Measurements from ENCODE around the gene FAM13A.
A peak's percentile ranks its signal among the peaks of the same experiment; 100 is the strongest.
"Not testable (repeated sequence)": the region's sequence is repeated elsewhere in the genome, so short reads cannot be mapped to it uniquely, and the experiment has no call there.

The FAM13A gene

DNA sequence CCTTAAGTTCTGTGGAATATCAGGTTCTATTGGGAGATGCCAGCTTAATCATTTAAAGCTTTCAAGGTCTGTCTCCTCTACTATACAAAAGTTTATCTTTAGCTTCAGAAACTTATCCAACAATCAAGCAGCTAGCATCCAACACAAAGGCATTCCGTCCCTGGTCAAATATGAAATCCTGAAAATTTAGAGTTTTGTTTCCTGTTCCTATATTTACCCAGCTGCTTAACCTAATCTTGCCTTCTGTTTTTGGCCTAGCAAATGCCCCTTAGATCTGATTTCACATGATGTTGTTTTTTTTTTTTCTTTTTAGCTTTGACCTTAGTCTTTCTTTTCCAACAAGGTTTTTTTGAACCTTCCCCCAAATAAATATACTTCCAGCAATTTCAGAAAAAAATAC lies 33.8 kb downstream of the FAM13A start:
- no peaks in the 10 kb centered on the region for H3K9me3 ChIP-seq (ENCODE audit: control insufficient read depth in 5 of 5, low read length in 5 of 5)
- peaks cover 0 to 15% (median 8%) of the 10 kb centered on the region in 5 donors for H3K4me1 ChIP-seq (ENCODE audit: control insufficient read depth in 5 of 5, insufficient read depth in 5 of 5, low read length in 5 of 5)
- H3K9ac ChIP-seq (ENCODE audit: low read length in 5 of 5): peak overlapping the region in 2 of 5 donors; percentile 0 to 52
- H3K36me3 ChIP-seq (ENCODE audit: control insufficient read depth in 5 of 5, insufficient read depth in 5 of 5, low read length in 5 of 5): peaks cover 0 to 5% (median 0%) of the 10 kb centered on the region in 5 donors
- H3K27me3 ChIP-seq (ENCODE audit: control insufficient read depth in 5 of 5, insufficient read depth in 4 of 5, low read length in 5 of 5): no peaks in the 10 kb centered on the region
- no peak overlapping the region for H3K4me3 ChIP-seq (ENCODE audit: low read depth in 1 of 5, low read length in 5 of 5)
- H3K27ac ChIP-seq (ENCODE audit: low read depth, low read length): peak overlapping the region; percentile 49

DNA sequence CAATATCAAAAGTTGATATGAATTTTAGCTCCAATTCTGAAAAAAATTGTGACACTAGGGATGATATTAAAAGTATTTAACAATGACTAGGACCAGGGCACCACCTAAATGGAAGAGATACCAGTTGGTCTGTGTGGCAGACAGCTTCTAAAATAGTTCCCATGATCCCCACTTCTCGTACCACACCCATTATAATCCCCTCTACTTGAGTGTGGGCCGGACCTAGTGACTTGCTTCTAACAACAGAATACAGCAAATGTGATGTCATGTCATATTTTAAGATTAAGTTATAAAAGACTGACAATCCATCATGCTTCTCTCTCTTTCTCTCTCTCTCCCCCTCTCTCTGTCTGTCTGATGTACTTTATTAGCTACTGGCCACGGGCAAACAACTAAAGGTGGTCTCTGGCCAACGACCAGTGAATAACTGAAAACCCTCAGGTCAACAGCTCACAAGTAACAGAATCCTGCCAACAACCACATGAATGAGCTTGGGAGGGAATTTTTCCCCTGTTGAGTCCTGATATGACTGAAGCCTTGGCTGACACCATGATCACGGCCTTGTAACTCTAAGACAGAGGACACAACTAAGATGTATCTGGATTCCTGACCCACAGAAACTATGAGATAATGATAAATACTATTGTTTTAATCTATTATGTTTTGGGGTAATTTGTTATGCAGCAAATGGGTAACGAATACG lies 34.4 kb downstream of the FAM13A start:
- H3K4me1 ChIP-seq (ENCODE audit: control insufficient read depth in 5 of 5, insufficient read depth in 5 of 5, low read length in 5 of 5): peaks cover 0 to 15% (median 8%) of the 10 kb centered on the region in 5 donors
- H3K27me3 ChIP-seq (ENCODE audit: control insufficient read depth in 5 of 5, insufficient read depth in 4 of 5, low read length in 5 of 5): no peaks in the 10 kb centered on the region
- H3K4me3 ChIP-seq (ENCODE audit: low read depth in 1 of 5, low read length in 5 of 5): no peak overlapping the region
- peak overlapping the region; percentile 49 for H3K27ac ChIP-seq (ENCODE audit: low read depth, low read length)
- H3K36me3 ChIP-seq (ENCODE audit: control insufficient read depth in 5 of 5, insufficient read depth in 5 of 5, low read length in 5 of 5): peaks cover 0 to 5% (median 0%) of the 10 kb centered on the region in 5 donors
- H3K9me3 ChIP-seq (ENCODE audit: control insufficient read depth in 5 of 5, low read length in 5 of 5): no peaks in the 10 kb centered on the region
- H3K9ac ChIP-seq (ENCODE audit: low read length in 5 of 5): no peak overlapping the region

DNA sequence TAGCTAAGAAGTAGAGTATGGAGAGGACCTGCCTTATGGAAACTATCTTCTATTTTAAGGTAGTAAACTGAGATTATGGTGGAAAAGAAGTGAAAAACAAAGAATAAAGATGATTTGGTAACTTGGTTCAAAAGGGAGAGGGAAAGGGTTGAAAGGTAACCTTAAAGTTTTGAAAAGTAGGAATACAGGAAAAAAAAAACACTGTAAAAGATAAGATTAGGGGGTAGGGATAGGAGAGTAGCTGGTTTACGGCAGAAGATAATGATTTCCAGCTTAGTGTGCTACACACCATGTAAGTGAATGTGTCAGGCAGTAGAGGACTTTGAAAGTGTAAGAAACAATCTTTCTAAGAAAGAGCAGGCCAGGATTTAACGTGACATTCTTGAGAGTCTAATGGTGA lies 35.3 kb downstream of the FAM13A start:
- Histone ChIP-seq H3K4me1 (ENCODE audit: control insufficient read depth in 5 of 5, insufficient read depth in 5 of 5, low read length in 5 of 5) (peaks cover 0 to 15% (median 8%) of the 10 kb centered on the region in 5 donors), H3K36me3 (ENCODE audit: control insufficient read depth in 5 of 5, insufficient read depth in 5 of 5, low read length in 5 of 5) (peaks cover 0 to 5% (median 0%) of the 10 kb centered on the region in 5 donors), H3K27me3 (ENCODE audit: control insufficient read depth in 5 of 5, insufficient read depth in 4 of 5, low read length in 5 of 5) (no peaks in the 10 kb centered on the region), H3K9ac (ENCODE audit: low read length in 5 of 5) (no peak overlapping the region), H3K27ac (ENCODE audit: low read depth, low read length) (no peak overlapping the region), H3K9me3 (ENCODE audit: control insufficient read depth in 5 of 5, low read length in 5 of 5) (no peaks in the 10 kb centered on the region), H3K4me3 (ENCODE audit: low read depth in 1 of 5, low read length in 5 of 5) (no peak overlapping the region)

DNA sequence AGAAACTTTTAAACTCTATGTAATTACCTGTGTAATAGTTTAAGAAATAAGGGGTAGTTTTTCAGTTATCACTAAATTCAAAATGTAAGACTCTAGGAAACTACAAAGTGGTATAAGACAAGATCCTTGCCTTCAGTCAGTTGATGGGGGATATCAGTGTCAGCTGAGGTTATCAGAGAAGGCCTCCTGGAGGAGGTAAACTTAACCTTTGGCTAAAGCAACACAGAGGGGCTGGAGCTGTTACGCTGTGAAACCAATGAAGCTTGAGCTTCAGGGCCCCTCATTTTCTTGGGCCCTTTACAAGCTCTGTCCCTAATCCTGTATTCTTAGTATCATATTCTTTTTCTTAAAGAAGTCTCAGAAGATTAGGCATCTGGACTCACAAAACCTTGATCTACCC lies 35.9 kb downstream of the FAM13A start:
- no peak overlapping the region for H3K27ac ChIP-seq (ENCODE audit: low read depth, low read length)
- no peaks in the 10 kb centered on the region for H3K27me3 ChIP-seq (ENCODE audit: control insufficient read depth in 5 of 5, insufficient read depth in 4 of 5, low read length in 5 of 5)
- no peak overlapping the region for H3K9ac ChIP-seq (ENCODE audit: low read length in 5 of 5)
- H3K4me1 ChIP-seq (ENCODE audit: control insufficient read depth in 5 of 5, insufficient read depth in 5 of 5, low read length in 5 of 5): peaks cover 0 to 15% (median 8%) of the 10 kb centered on the region in 5 donors
- no peaks in the 10 kb centered on the region for H3K9me3 ChIP-seq (ENCODE audit: control insufficient read depth in 5 of 5, low read length in 5 of 5)
- no peak overlapping the region for H3K4me3 ChIP-seq (ENCODE audit: low read depth in 1 of 5, low read length in 5 of 5)
- H3K36me3 ChIP-seq (ENCODE audit: control insufficient read depth in 5 of 5, insufficient read depth in 5 of 5, low read length in 5 of 5): peaks cover 0 to 5% (median 0%) of the 10 kb centered on the region in 5 donors

DNA sequence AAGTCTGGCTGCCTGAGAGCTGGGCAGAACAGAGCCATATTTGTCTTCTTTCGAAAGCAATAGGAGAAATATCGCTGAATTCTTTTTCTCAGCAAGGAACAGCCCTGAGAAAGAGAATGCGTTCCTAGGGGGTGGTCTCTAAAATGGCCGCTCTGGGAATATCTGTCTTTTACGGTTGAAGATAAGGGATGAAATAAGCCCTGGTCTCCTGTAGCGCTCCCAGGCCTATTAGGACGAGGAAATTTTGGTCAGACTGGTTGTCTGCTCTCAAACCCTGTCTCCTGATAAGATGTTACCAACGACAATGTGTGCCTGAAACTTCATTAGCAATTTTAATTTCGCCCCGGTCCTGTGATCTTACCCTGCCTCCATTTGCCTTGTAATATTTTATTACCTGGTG lies 42.1 kb downstream of the FAM13A start:
- not testable (repeated sequence) for H3K9ac ChIP-seq (ENCODE audit: low read length in 5 of 5); H3K27ac ChIP-seq (ENCODE audit: low read depth, low read length); H3K27me3 ChIP-seq (ENCODE audit: control insufficient read depth in 5 of 5, insufficient read depth in 4 of 5, low read length in 5 of 5); H3K4me3 ChIP-seq (ENCODE audit: low read depth in 1 of 5, low read length in 5 of 5); H3K36me3 ChIP-seq (ENCODE audit: control insufficient read depth in 5 of 5, insufficient read depth in 5 of 5, low read length in 5 of 5); H3K9me3 ChIP-seq (ENCODE audit: control insufficient read depth in 5 of 5, low read length in 5 of 5)
- H3K4me1 ChIP-seq (ENCODE audit: control insufficient read depth in 5 of 5, insufficient read depth in 5 of 5, low read length in 5 of 5): peaks cover 0 to 10% (median 0%) of the 10 kb centered on the region in 5 donors

DNA sequence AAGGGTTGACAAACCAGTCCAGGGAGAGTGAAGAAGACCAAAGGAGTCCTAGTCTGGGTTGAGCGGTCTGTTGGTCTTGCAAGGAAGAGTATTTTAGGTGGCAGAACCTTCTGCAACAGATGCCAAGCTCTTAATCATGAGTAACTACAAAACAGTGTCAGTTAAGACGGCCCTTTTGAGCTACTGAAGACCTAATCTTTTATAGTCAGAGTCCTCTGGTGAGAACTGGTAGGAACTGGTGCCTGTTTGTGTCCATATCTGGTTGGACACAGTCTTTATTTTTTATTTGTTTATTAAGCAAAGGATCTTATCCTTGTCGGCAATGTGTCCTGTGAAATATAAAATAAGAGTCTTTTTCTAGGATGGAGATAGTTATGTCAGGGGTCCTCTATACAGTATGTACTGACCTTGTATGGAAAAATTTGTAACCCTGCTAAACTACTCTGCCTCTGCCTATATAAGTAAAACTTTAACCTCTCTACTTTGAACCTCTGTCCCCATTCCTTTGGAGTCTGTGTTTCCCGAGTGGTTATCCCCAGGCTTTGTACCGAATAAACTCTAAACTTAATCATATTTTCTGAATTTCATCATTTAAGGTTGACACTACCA lies 47.1 kb downstream of the FAM13A start:
- peaks cover 0 to 7% (median 2%) of the 10 kb centered on the region in 5 donors for H3K9me3 ChIP-seq (ENCODE audit: control insufficient read depth in 5 of 5, low read length in 5 of 5)
- no peaks in the 10 kb centered on the region for H3K27me3 ChIP-seq (ENCODE audit: control insufficient read depth in 5 of 5, insufficient read depth in 4 of 5, low read length in 5 of 5)
- no peak overlapping the region for H3K27ac ChIP-seq (ENCODE audit: low read depth, low read length)

DNA sequence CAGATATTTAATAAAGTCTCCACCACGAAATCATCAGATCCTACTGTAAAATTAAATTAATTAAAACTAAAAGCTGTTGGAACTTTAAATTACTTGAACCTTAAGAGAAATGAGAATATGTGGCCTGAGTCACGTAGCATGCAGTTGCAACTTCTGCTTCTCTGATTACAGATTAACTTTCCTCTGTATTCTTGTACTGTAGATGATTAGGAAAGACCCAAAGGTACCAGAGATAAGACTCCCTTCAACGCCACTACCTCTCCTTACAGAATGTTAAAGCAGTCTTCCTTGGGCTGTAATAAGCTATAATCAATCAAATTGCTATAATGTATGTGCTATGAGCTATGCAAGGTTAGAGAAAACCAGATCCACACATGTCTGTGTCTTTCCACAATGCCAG lies 47.9 kb downstream of the FAM13A start:
- H3K27ac ChIP-seq (ENCODE audit: low read depth, low read length): no peak overlapping the region
- no peaks in the 10 kb centered on the region for H3K27me3 ChIP-seq (ENCODE audit: control insufficient read depth in 5 of 5, insufficient read depth in 4 of 5, low read length in 5 of 5)
- peaks cover 0 to 4% (median 0%) of the 10 kb centered on the region in 5 donors for H3K9me3 ChIP-seq (ENCODE audit: control insufficient read depth in 5 of 5, low read length in 5 of 5)
- peaks cover 0 to 16% (median 0%) of the 10 kb centered on the region in 5 donors for H3K4me1 ChIP-seq (ENCODE audit: control insufficient read depth in 5 of 5, insufficient read depth in 5 of 5, low read length in 5 of 5)
- H3K4me3 ChIP-seq (ENCODE audit: low read depth in 1 of 5, low read length in 5 of 5): no peak overlapping the region
- H3K36me3 ChIP-seq (ENCODE audit: control insufficient read depth in 5 of 5, insufficient read depth in 5 of 5, low read length in 5 of 5): no peaks in the 10 kb centered on the region
- H3K9ac ChIP-seq (ENCODE audit: low read length in 5 of 5): no peak overlapping the region

More for the DNA sequence above, 47.1 kb downstream of the FAM13A start:
- H3K4me3 ChIP-seq (ENCODE audit: low read depth in 1 of 5, low read length in 5 of 5): no peak overlapping the region
- no peaks in the 10 kb centered on the region for H3K36me3 ChIP-seq (ENCODE audit: control insufficient read depth in 5 of 5, insufficient read depth in 5 of 5, low read length in 5 of 5)
- H3K4me1 ChIP-seq (ENCODE audit: control insufficient read depth in 5 of 5, insufficient read depth in 5 of 5, low read length in 5 of 5): peaks cover 0 to 16% (median 0%) of the 10 kb centered on the region in 5 donors
- no peak overlapping the region for H3K9ac ChIP-seq (ENCODE audit: low read length in 5 of 5)

DNA sequence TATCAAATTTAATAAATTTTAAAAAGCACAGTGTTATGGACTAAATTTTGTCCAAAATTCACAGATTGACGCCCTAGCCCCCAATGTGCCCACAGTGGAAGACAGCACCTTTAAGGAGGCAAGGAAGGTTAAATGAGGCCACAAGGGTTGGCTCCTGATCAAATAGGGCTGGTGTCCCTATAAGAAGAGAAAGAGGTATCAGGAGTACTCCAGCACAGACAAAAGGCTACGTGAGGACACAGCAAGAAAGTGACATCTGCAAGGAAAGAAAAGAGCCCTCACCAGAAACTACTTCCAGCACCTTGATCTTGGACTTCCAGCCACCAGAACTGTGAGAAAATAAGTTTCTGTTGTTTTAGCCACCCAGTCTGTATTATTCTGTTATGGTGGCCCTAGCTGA lies 48.8 kb downstream of the FAM13A start:
- no peaks in the 10 kb centered on the region for H3K27me3 ChIP-seq (ENCODE audit: control insufficient read depth in 5 of 5, insufficient read depth in 4 of 5, low read length in 5 of 5)
- H3K9ac ChIP-seq (ENCODE audit: low read length in 5 of 5): no peak overlapping the region
- H3K36me3 ChIP-seq (ENCODE audit: control insufficient read depth in 5 of 5, insufficient read depth in 5 of 5, low read length in 5 of 5): no peaks in the 10 kb centered on the region
- H3K9me3 ChIP-seq (ENCODE audit: control insufficient read depth in 5 of 5, low read length in 5 of 5): peaks cover 0 to 4% (median 0%) of the 10 kb centered on the region in 5 donors
- H3K27ac ChIP-seq (ENCODE audit: low read depth, low read length): no peak overlapping the region
- H3K4me3 ChIP-seq (ENCODE audit: low read depth in 1 of 5, low read length in 5 of 5): no peak overlapping the region
- H3K4me1 ChIP-seq (ENCODE audit: control insufficient read depth in 5 of 5, insufficient read depth in 5 of 5, low read length in 5 of 5): peaks cover 0 to 16% (median 0%) of the 10 kb centered on the region in 5 donors

DNA sequence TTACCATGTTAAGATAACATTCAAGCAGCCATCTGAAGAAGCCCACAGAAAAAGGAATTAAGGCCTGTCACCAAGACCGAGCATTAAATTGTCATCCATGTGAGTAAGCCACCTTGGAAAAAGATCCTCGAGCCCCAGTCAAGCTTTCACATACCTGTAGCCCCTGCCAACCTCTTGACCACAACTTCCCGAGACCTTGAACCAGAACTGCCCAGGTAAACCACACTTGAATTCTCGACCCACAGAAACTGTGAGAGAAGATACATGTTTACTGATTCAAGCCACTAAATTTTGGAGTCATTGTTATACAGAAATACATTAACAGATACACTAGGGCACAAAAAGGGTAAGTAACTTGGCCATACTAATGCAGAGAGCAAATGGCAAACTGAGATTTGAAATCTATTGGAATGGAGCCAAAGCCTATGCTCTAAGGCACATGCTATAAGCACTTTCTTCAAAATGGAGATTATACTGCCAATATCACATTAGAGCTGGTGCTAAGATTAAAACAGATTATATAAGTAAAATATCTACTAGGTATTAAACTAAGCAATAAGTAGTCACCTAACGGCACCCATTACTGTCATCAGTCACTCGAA lies 49.5 kb downstream of the FAM13A start:
- Histone ChIP-seq H3K27ac (ENCODE audit: low read depth, low read length) (no peak overlapping the region), H3K4me3 (ENCODE audit: low read depth in 1 of 5, low read length in 5 of 5) (no peak overlapping the region), H3K36me3 (ENCODE audit: control insufficient read depth in 5 of 5, insufficient read depth in 5 of 5, low read length in 5 of 5) (no peaks in the 10 kb centered on the region), H3K27me3 (ENCODE audit: control insufficient read depth in 5 of 5, insufficient read depth in 4 of 5, low read length in 5 of 5) (no peaks in the 10 kb centered on the region), H3K9ac (ENCODE audit: low read length in 5 of 5) (no peak overlapping the region), H3K9me3 (ENCODE audit: control insufficient read depth in 5 of 5, low read length in 5 of 5) (peaks cover 0 to 4% (median 0%) of the 10 kb centered on the region in 5 donors), H3K4me1 (ENCODE audit: control insufficient read depth in 5 of 5, insufficient read depth in 5 of 5, low read length in 5 of 5) (peaks cover 0 to 16% (median 0%) of the 10 kb centered on the region in 5 donors)

DNA sequence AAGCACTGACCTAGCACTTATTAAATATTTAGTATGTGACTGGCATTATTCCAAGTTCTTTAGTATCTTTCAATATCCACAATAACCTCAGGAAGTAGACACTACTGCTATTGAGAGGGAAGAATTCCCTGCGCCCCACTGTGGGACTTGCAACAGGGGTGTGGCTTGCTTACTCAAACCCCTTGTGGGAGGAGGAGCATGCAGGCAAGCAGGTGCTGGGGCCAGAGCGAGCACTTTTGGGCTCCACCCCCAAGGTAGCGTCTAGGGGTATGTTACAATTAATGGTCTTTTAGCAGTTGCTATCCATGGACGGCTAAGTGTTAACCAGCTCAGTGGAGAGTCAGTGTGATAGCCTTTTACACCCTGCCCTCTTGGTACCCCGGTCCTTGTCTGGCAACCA lies 50.7 kb downstream of the FAM13A start:
- Histone ChIP-seq H3K27ac (ENCODE audit: low read depth, low read length) (no peak overlapping the region), H3K27me3 (ENCODE audit: control insufficient read depth in 5 of 5, insufficient read depth in 4 of 5, low read length in 5 of 5) (no peaks in the 10 kb centered on the region), H3K4me3 (ENCODE audit: low read depth in 1 of 5, low read length in 5 of 5) (no peak overlapping the region), H3K36me3 (ENCODE audit: control insufficient read depth in 5 of 5, insufficient read depth in 5 of 5, low read length in 5 of 5) (no peaks in the 10 kb centered on the region), H3K9ac (ENCODE audit: low read length in 5 of 5) (no peak overlapping the region), H3K4me1 (ENCODE audit: control insufficient read depth in 5 of 5, insufficient read depth in 5 of 5, low read length in 5 of 5) (peaks cover 0 to 16% (median 0%) of the 10 kb centered on the region in 5 donors), H3K9me3 (ENCODE audit: control insufficient read depth in 5 of 5, low read length in 5 of 5) (peaks cover 0 to 4% (median 0%) of the 10 kb centered on the region in 5 donors)
